ENCODE results near the gene DDX47. TPM values are rescaled to one million over a fixed set of nuclear protein-coding genes. Genes with fewer than 3 reads are reported as not detected.

Gene DDX47
- total and polyA plus RNA-seq, 2 experiments from 2014 or later = 54.0 to 90.8 TPM

- ATAC-seq = no peak
- no peak overlapping the region for H3K27ac ChIP-seq (ENCODE audit: low read depth)
- H3K4me1 ChIP-seq (ENCODE audit: insufficient read depth) = peaks cover 5% of the 10 kb centered on the region; the same call in 1 of the 2 replicates
- peaks cover 7% of the 10 kb centered on the region; the same call in 2 of the 3 replicates for H3K4me1 Mint-ChIP-seq
- peak overlapping the region; percentile 83 for H2AFZ ChIP-seq
- H3K4me2 ChIP-seq = no peak overlapping the region
- no peaks in the 10 kb centered on the region for H3K27me3 ChIP-seq (ENCODE audit: insufficient read depth)
- H4K20me1 ChIP-seq (replicated peaks; ENCODE audit: insufficient read depth) = no peaks in the 10 kb centered on the region
- H3K27ac Mint-ChIP-seq = no peak overlapping the region
- no peaks in the 10 kb centered on the region for H3K79me2 ChIP-seq (replicated peaks; ENCODE audit: insufficient read depth)
- no peak overlapping the region for H3K4me3 Mint-ChIP-seq
- DNase-seq (ENCODE audit: low spot score) = no peak
- H3F3A ChIP-seq (replicated peaks; ENCODE audit: low read depth) = no peaks in the 10 kb centered on the region
- H3K36me3 ChIP-seq (ENCODE audit: insufficient read depth) = no peaks in the 10 kb centered on the region
- H3K36me3 Mint-ChIP-seq (ENCODE audit: low read depth) = no peaks in the 10 kb centered on the region
- H3K4me3 ChIP-seq = no peak overlapping the region
- TF ChIP-seq, protein P1, sequence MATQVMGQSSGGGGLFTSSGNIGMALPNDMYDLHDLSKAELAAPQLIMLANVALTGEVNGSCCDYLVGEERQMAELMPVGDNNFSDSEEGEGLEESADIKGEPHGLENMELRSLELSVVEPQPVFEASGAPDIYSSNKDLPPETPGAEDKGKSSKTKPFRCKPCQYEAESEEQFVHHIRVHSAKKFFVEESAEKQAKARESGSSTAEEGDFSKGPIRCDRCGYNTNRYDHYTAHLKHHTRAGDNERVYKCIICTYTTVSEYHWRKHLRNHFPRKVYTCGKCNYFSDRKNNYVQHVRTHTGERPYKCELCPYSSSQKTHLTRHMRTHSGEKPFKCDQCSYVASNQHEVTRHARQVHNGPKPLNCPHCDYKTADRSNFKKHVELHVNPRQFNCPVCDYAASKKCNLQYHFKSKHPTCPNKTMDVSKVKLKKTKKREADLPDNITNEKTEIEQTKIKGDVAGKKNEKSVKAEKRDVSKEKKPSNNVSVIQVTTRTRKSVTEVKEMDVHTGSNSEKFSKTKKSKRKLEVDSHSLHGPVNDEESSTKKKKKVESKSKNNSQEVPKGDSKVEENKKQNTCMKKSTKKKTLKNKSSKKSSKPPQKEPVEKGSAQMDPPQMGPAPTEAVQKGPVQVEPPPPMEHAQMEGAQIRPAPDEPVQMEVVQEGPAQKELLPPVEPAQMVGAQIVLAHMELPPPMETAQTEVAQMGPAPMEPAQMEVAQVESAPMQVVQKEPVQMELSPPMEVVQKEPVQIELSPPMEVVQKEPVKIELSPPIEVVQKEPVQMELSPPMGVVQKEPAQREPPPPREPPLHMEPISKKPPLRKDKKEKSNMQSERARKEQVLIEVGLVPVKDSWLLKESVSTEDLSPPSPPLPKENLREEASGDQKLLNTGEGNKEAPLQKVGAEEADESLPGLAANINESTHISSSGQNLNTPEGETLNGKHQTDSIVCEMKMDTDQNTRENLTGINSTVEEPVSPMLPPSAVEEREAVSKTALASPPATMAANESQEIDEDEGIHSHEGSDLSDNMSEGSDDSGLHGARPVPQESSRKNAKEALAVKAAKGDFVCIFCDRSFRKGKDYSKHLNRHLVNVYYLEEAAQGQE (IDR thresholded peaks at IDR 0.05; ENCODE audit: unreplicated experiment) = no peak
- no peak for TF ChIP-seq POLR2AphosphoS5 (IDR thresholded peaks at IDR 0.05; ENCODE audit: low read depth)
- TF ChIP-seq STAT1 (IDR thresholded peaks at IDR 0.05; ENCODE audit: unreplicated experiment) = no peak
- TF ChIP-seq ETS1 (IDR thresholded peaks at IDR 0.05) = no peak
- TF ChIP-seq ZNF462 (CRISPR knock-in tag; IDR thresholded peaks at IDR 0.05) = no peak
- TF ChIP-seq ZNF331 (CRISPR knock-in tag; IDR thresholded peaks at IDR 0.05; ENCODE audit: low read depth) = no peak
- no peak for TF ChIP-seq CREB1 (CRISPR knock-in tag; IDR thresholded peaks at IDR 0.05; ENCODE audit: low read depth)
- TF ChIP-seq EZH2phosphoT487 (IDR thresholded peaks at IDR 0.05; ENCODE audit: unreplicated experiment) = no peak
- TF ChIP-seq NANOG (IDR thresholded peaks at IDR 0.05; ENCODE audit: borderline replicate concordance) = no peak
- TF ChIP-seq JUNB (IDR thresholded peaks at IDR 0.05; ENCODE audit: unreplicated experiment) = no peak
- no peak for TF ChIP-seq CTCF (conservative IDR thresholded peaks at IDR 0.05; ENCODE audit: low read depth in 2 of 2)
- no peak for TF ChIP-seq ZNF114 (CRISPR knock-in tag; IDR thresholded peaks at IDR 0.05)
- no peak for TF ChIP-seq EZH2 (IDR thresholded peaks at IDR 0.05; ENCODE audit: low read depth, unreplicated experiment)
- no peaks in the 10 kb centered on the region for H3K9me2 ChIP-seq (ENCODE audit: insufficient read depth)
- H3K27me3 Mint-ChIP-seq (ENCODE audit: insufficient read depth, low read depth, poor library complexity) = peaks cover 3% of the 10 kb centered on the region
- H3K9me3 Mint-ChIP-seq = no peaks in the 10 kb centered on the region
Observed at GRCh38 chr12:12807970-12808702, 5.0 kb upstream of the DDX47 start.

Measured in GM23338 (cell line).